Measurements from ENCODE around the gene OR10A6. TPM values are rescaled to one million over a fixed set of nuclear protein-coding genes. Genes with fewer than 3 reads are reported as not detected.

The OR10A6 gene
- polyA plus RNA-seq, 1 donor from 2014 or later = not detected

- Histone ChIP-seq H3K4me3 (ENCODE audit: low read length) (no peak overlapping the region), H2AFZ (ENCODE audit: low read depth, low read length) (no peak overlapping the region), H3K79me2 (replicated peaks; ENCODE audit: insufficient read depth, low read length) (no peaks in the 10 kb centered on the region), H3K9me3 (ENCODE audit: low read length) (no peaks in the 10 kb centered on the region), H3K4me2 (ENCODE audit: low read length) (no peak overlapping the region), H3K9ac (ENCODE audit: low read length) (no peak overlapping the region), H3K27ac (ENCODE audit: low read length) (no peak overlapping the region), H3K27me3 (ENCODE audit: insufficient read depth, low read depth, low read length) (no peaks in the 10 kb centered on the region), H3K36me3 (ENCODE audit: insufficient read depth, low read length) (no peaks in the 10 kb centered on the region), H4K20me1 (ENCODE audit: insufficient read depth) (no peaks in the 10 kb centered on the region), H3F3A (ENCODE audit: insufficient read depth, low read length, poor library complexity, severe bottlenecking) (no peaks in the 10 kb centered on the region), H3K9me2 (ENCODE audit: insufficient read depth, low read length) (no peaks in the 10 kb centered on the region)
- TF ChIP-seq CTCF (IDR thresholded peaks at IDR 0.05; ENCODE audit: poor library complexity, severe bottlenecking) (no peak), POLR2AphosphoS5 (IDR thresholded peaks at IDR 0.05) (no peak), SMC3 (conservative IDR thresholded peaks at IDR 0.05; ENCODE audit: poor library complexity) (no peak), MXI1 (conservative IDR thresholded peaks at IDR 0.05; ENCODE audit: poor library complexity, severe bottlenecking) (no peak), EP300 (conservative IDR thresholded peaks at IDR 0.05; ENCODE audit: poor library complexity, severe bottlenecking) (no peak), RAD21 (conservative IDR thresholded peaks at IDR 0.05) (no peak), EZH2 (IDR thresholded peaks at IDR 0.05; ENCODE audit: borderline replicate concordance, insufficient read depth, low read length, poor library complexity, severe bottlenecking) (no peak), TAF1 (IDR thresholded peaks at IDR 0.05; ENCODE audit: low read depth) (no peak), REST (IDR thresholded peaks at IDR 0.05; ENCODE audit: borderline replicate concordance) (no peak)
Observed at GRCh38 chr11:7907121-7907520, 23.9 kb downstream of the OR10A6 start.

- Histone ChIP-seq H2AFZ (ENCODE audit: low read depth, low read length) (no peak overlapping the region), H3K4me3 (ENCODE audit: low read length) (no peak overlapping the region), H3K36me3 (ENCODE audit: insufficient read depth, low read length) (no peaks in the 10 kb centered on the region), H3K9me3 (ENCODE audit: low read length) (no peaks in the 10 kb centered on the region), H4K20me1 (ENCODE audit: insufficient read depth) (no peaks in the 10 kb centered on the region), H3K27ac (ENCODE audit: low read length) (no peak overlapping the region), H3K27me3 (ENCODE audit: insufficient read depth, low read depth, low read length) (no peaks in the 10 kb centered on the region), H3F3A (ENCODE audit: insufficient read depth, low read length, poor library complexity, severe bottlenecking) (no peaks in the 10 kb centered on the region), H3K9ac (ENCODE audit: low read length) (no peak overlapping the region), H3K9me2 (ENCODE audit: insufficient read depth, low read length) (no peaks in the 10 kb centered on the region), H3K79me2 (replicated peaks; ENCODE audit: insufficient read depth, low read length) (no peaks in the 10 kb centered on the region), H3K4me2 (ENCODE audit: low read length) (no peak overlapping the region)
- TF ChIP-seq EP300 (conservative IDR thresholded peaks at IDR 0.05; ENCODE audit: poor library complexity, severe bottlenecking) = no peak
Observed at GRCh38 chr11:7906481-7906880, 24.6 kb downstream of the OR10A6 start.

GRCh38 chr11:7905961-7906429 is 25.1 kb downstream of the OR10A6 start:
- Histone ChIP-seq H3F3A (ENCODE audit: insufficient read depth, low read length, poor library complexity, severe bottlenecking) (no peaks in the 10 kb centered on the region), H3K9me3 (ENCODE audit: low read length) (no peaks in the 10 kb centered on the region), H3K9ac (ENCODE audit: low read length) (no peak overlapping the region), H3K9me2 (ENCODE audit: insufficient read depth, low read length) (no peaks in the 10 kb centered on the region), H3K36me3 (ENCODE audit: insufficient read depth, low read length) (no peaks in the 10 kb centered on the region), H3K27me3 (ENCODE audit: insufficient read depth, low read depth, low read length) (no peaks in the 10 kb centered on the region), H3K4me2 (ENCODE audit: low read length) (no peak overlapping the region), H4K20me1 (ENCODE audit: insufficient read depth) (no peaks in the 10 kb centered on the region), H3K27ac (ENCODE audit: low read length) (no peak overlapping the region), H2AFZ (ENCODE audit: low read depth, low read length) (no peak overlapping the region), H3K79me2 (replicated peaks; ENCODE audit: insufficient read depth, low read length) (no peaks in the 10 kb centered on the region), H3K4me3 (ENCODE audit: low read length) (no peak overlapping the region)
- no peak for TF ChIP-seq TAF1 (IDR thresholded peaks at IDR 0.05; ENCODE audit: low read depth)
- TF ChIP-seq MXI1 (conservative IDR thresholded peaks at IDR 0.05; ENCODE audit: poor library complexity, severe bottlenecking) = no peak
- no peak for TF ChIP-seq REST (IDR thresholded peaks at IDR 0.05; ENCODE audit: borderline replicate concordance)
- no peak for TF ChIP-seq RAD21 (conservative IDR thresholded peaks at IDR 0.05)
- no peak for TF ChIP-seq CTCF (IDR thresholded peaks at IDR 0.05; ENCODE audit: poor library complexity, severe bottlenecking)
- no peak for TF ChIP-seq POLR2AphosphoS5 (IDR thresholded peaks at IDR 0.05)
- no peak for TF ChIP-seq EP300 (conservative IDR thresholded peaks at IDR 0.05; ENCODE audit: poor library complexity, severe bottlenecking)

Data from neural cell (in vitro differentiated cells).